Mesendoderm (in vitro differentiated cells): ENCODE results near the gene CTNND2.
"Not testable (repeated sequence)": the region's sequence is repeated elsewhere in the genome, so short reads cannot be mapped to it uniquely, and the experiment has no call there.

Experiments
- DNase-seq: peaks from one replicate; pipeline ENCODE4 v3.0.0; 2013
- H2AK5ac ChIP-seq: 2 replicates; pipeline ENCODE4 v1.6.1; 2013; ENCODE audit warnings: low read length, inconsistent platforms
- H2BK120ac ChIP-seq: 2 replicates; pipeline ENCODE4 v1.6.1; 2013; ENCODE audit warnings: low read depth, mild to moderate bottlenecking, low read length, moderate library complexity, mixed read lengths
- H2BK15ac ChIP-seq: replicated peaks from 2 replicates; pipeline ENCODE4 v1.6.1; 2013; ENCODE audit warnings: low read depth, mild to moderate bottlenecking, moderate library complexity
- H2BK5ac ChIP-seq: 2 replicates; pipeline ENCODE4 v1.6.1; 2013; ENCODE audit warnings: low read length, inconsistent platforms
- H3K18ac ChIP-seq: 2 replicates; pipeline ENCODE4 v1.6.1; 2013; ENCODE audit warnings: mild to moderate bottlenecking, low read length, mixed read lengths
- H3K23ac ChIP-seq: one replicate; pipeline ENCODE4 v1.6.1; 2013; ENCODE audit warnings: low read length
- H3K27ac ChIP-seq: 2 replicates; pipeline ENCODE4 v1.5.1; 2013; ENCODE audit warnings: low read depth, mild to moderate bottlenecking, inconsistent platforms, low read length, moderate library complexity
- H3K27me3 ChIP-seq: 2 replicates; pipeline ENCODE4 v1.6.1; 2013; ENCODE audit warnings: low read length, control low read depth, mild to moderate bottlenecking, inconsistent platforms; ENCODE audit not compliant: insufficient read depth, poor library complexity
- H3K36me3 ChIP-seq: 2 replicates; pipeline ENCODE4 v1.6.1; 2013; ENCODE audit warnings: low read length, inconsistent platforms; ENCODE audit not compliant: control insufficient read depth, insufficient read depth
- H3K4ac ChIP-seq: one replicate; pipeline ENCODE4 v1.6.1; 2013; ENCODE audit warnings: low read depth, mild to moderate bottlenecking, low read length, moderate library complexity
- H3K4me1 ChIP-seq: 2 replicates; pipeline ENCODE4 v1.6.1; 2013; ENCODE audit warnings: low read depth, low read length, inconsistent platforms; ENCODE audit not compliant: control insufficient read depth
- H3K4me2 ChIP-seq: 2 replicates; pipeline ENCODE4 v1.6.1; 2013; ENCODE audit warnings: low read length
- H3K4me3 ChIP-seq: 2 replicates; pipeline ENCODE4 v1.5.1; 2013; ENCODE audit warnings: mild to moderate bottlenecking, low read length
- H3K56ac ChIP-seq: one replicate; pipeline ENCODE4 v1.6.1; 2013; ENCODE audit warnings: low read length
- H3K79me1 ChIP-seq: 2 replicates; pipeline ENCODE4 v1.6.1; 2013; ENCODE audit warnings: low read length, inconsistent platforms
- H3K79me2 ChIP-seq: 2 replicates; pipeline ENCODE4 v1.6.1; 2013; ENCODE audit warnings: mild to moderate bottlenecking, low read length; ENCODE audit not compliant: control insufficient read depth, insufficient read depth
- H3K9ac ChIP-seq: 2 replicates; pipeline ENCODE4 v1.6.1; 2013; ENCODE audit warnings: low read length, inconsistent platforms
- H4K5ac ChIP-seq: one replicate; pipeline ENCODE4 v1.6.1; 2013; ENCODE audit warnings: low read length
- H4K8ac ChIP-seq: one replicate; pipeline ENCODE4 v1.6.1; 2013; ENCODE audit warnings: low read depth, mild to moderate bottlenecking, control low read depth, low read length, moderate library complexity
- WGBS: extraction: QIAGEN DNeasy Blood & Tissue Kit; methylation state at CpG from one replicate; pipeline ENCODE4 v1.1.7; 2013; ENCODE audit warnings: low lambda C conversion rate, missing lambda C conversion rate; ENCODE audit not compliant: insufficient coverage; ENCODE audit errors: extremely low coverage; 5-methylcytosine and 5-hydroxymethylcytosine counted together

The CTNND2 gene

DNA sequence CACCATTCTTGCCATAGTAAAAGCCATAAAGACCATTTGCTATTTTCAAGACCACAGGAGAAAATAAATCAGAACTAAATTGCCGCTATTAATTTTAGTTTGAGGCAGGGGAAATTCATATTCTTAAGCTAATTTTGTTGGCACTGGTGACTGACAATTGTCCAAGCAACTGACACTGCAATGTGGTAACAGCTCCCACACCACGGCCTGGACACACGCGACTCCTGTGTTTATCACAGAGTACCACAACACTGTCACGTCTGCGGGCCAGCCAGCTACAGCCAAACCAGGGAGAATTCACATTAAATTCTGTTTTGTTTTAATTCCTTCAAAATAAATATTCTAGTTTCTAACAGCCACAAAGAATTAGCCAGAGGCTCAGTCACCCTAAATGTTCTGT is 481.9 kb downstream of the CTNND2 start:
- Histone ChIP-seq H3K79me2 (no peaks in the 10 kb centered on the region), H2BK5ac (no peak overlapping the region), H3K27ac (no peak overlapping the region), H3K4me2 (no peak overlapping the region), H2BK15ac (no peak overlapping the region), H3K4ac (no peak overlapping the region), H3K27me3 (no peaks in the 10 kb centered on the region), H4K5ac (no peak overlapping the region), H3K23ac (no peak overlapping the region), H3K36me3 (no peaks in the 10 kb centered on the region), H2AK5ac (no peak overlapping the region), H2BK120ac (no peak overlapping the region), H3K4me1 (no peaks in the 10 kb centered on the region), H3K56ac (no peak overlapping the region), H3K9ac (no peak overlapping the region), H3K18ac (no peak overlapping the region), H4K8ac (no peak overlapping the region), H3K4me3 (no peak overlapping the region), H3K79me1 (no peaks in the 10 kb centered on the region)
- DNase-seq: no peak
- no CpG with 5 or more reads among the region's 6 CpGs for WGBS

DNA sequence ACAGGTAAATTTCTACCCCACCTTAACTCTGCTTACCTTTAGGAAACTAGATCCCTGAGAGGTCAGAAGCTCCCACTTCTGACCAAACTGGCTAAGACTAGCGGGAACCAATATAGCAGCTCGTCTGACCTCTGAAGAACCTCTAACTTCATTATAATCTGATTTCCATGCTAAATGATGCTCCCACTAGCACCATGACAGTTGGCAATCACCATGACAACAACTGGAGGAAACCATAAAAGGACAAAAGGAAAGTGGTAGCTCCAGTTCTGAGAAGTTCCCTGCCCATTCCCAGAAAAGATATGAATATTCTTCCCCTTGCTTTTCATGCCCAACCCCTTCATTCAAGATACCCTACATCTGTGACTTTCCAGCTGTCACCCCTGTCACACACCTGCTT is 483.3 kb downstream of the CTNND2 start:
- H3K27me3 ChIP-seq: no peaks in the 10 kb centered on the region
- H4K8ac ChIP-seq: no peak overlapping the region
- no peak overlapping the region for H3K27ac ChIP-seq
- no peak overlapping the region for H3K56ac ChIP-seq
- WGBS: no CpG with 5 or more reads among the region's 2 CpGs
- H4K5ac ChIP-seq: no peak overlapping the region
- no peak overlapping the region for H2BK15ac ChIP-seq
- H3K9ac ChIP-seq: no peak overlapping the region
- no peaks in the 10 kb centered on the region for H3K4me1 ChIP-seq
- H3K23ac ChIP-seq: no peak overlapping the region
- H3K79me1 ChIP-seq: no peaks in the 10 kb centered on the region
- no peak for DNase-seq
- H3K18ac ChIP-seq: no peak overlapping the region
- H2AK5ac ChIP-seq: no peak overlapping the region
- H3K4me3 ChIP-seq: no peak overlapping the region
- no peaks in the 10 kb centered on the region for H3K79me2 ChIP-seq
- H3K36me3 ChIP-seq: no peaks in the 10 kb centered on the region
- H2BK120ac ChIP-seq: no peak overlapping the region
- no peak overlapping the region for H2BK5ac ChIP-seq
- no peak overlapping the region for H3K4me2 ChIP-seq
- H3K4ac ChIP-seq: no peak overlapping the region

DNA sequence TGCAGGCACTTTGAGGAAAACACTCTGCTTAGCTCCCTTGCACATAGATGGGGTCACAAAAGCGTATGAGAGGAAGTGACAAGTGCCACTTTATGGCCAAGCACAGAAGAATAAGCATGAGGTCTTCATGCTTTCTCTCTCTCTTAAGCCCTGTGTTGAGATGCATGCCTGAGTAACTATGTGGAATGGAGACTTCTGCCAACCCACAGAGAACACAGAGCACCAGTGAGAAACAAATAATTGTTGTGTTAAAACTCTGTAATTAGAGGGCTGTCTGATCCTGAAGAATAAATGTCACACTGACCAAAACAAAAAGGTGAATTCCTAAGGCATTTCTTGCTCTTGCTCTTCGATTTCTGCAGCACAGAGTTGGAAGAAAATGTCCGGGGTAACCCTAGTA is 488.5 kb downstream of the CTNND2 start:
- H4K5ac ChIP-seq: no peak overlapping the region
- no peak overlapping the region for H3K56ac ChIP-seq
- H3K4me3 ChIP-seq: no peak overlapping the region
- H2AK5ac ChIP-seq: no peak overlapping the region
- no peak overlapping the region for H4K8ac ChIP-seq
- H2BK15ac ChIP-seq: no peak overlapping the region
- H3K18ac ChIP-seq: no peak overlapping the region
- no peak overlapping the region for H3K27ac ChIP-seq
- H3K9ac ChIP-seq: no peak overlapping the region
- H2BK120ac ChIP-seq: no peak overlapping the region
- no peaks in the 10 kb centered on the region for H3K79me1 ChIP-seq
- H3K23ac ChIP-seq: no peak overlapping the region
- no peaks in the 10 kb centered on the region for H3K27me3 ChIP-seq
- H3K36me3 ChIP-seq: no peaks in the 10 kb centered on the region
- DNase-seq: no peak
- H3K4me2 ChIP-seq: no peak overlapping the region
- H3K4me1 ChIP-seq: no peaks in the 10 kb centered on the region
- H3K4ac ChIP-seq: no peak overlapping the region
- no peak overlapping the region for H2BK5ac ChIP-seq
- H3K79me2 ChIP-seq: no peaks in the 10 kb centered on the region
- no CpG with 5 or more reads among the region's 3 CpGs for WGBS

DNA sequence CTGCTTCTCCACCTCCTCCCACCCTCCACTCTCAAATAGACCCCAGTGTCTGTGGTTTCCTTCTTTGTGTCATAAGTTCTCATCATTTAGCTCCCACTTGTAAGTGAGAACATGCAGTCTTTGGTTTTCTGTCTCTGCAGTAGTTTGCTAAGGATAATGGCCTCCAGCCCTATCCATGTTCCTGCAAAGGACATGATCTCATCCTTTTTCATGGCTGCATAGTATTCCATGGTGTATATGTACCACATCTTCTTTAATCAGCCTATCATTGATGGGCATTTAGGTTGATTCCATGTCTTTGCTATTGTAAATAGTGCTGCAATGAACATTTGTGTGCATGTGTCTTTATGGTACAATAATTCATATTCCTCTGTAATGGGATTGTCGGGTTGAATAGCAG is 489.5 kb downstream of the CTNND2 start:
- H3K4me1 ChIP-seq, H3K27me3 ChIP-seq, H3K4me2 ChIP-seq, H2AK5ac ChIP-seq, H3K56ac ChIP-seq, H2BK15ac ChIP-seq, H3K79me2 ChIP-seq, H3K79me1 ChIP-seq, H3K27ac ChIP-seq, H3K9ac ChIP-seq, DNase-seq, H4K8ac ChIP-seq, H4K5ac ChIP-seq, H3K4me3 ChIP-seq, H3K36me3 ChIP-seq, H3K23ac ChIP-seq, H3K18ac ChIP-seq, H2BK120ac ChIP-seq, H2BK5ac ChIP-seq, H3K4ac ChIP-seq: not testable (repeated sequence)
- no CpG with 5 or more reads among the region's 1 CpG for WGBS

DNA sequence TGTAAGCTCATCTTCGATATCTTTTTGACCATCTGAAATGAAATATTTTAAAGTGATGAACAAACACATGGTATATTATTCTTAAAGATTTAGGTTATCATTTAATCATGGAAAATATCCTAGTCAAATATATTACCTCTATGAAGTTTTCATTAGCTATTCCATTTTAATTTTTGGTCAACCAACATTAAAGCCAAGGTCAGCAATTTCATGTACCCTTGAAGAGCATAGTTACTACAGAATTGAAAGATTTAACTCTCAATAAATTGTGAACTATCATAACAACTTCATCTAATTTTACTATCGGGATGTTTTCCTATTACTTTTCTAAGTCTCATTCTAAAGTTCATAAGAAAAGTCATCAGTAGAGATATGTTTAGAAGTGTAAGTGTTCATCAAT is 492.6 kb downstream of the CTNND2 start:
- H3K36me3 ChIP-seq: no peaks in the 10 kb centered on the region
- no peaks in the 10 kb centered on the region for H3K4me1 ChIP-seq
- no peaks in the 10 kb centered on the region for H3K79me2 ChIP-seq
- no peak overlapping the region for H3K4me2 ChIP-seq
- H3K79me1 ChIP-seq: no peaks in the 10 kb centered on the region
- no peak overlapping the region for H3K56ac ChIP-seq
- no peak overlapping the region for H2BK5ac ChIP-seq
- H2BK15ac ChIP-seq: no peak overlapping the region
- no peak overlapping the region for H4K5ac ChIP-seq
- no peak overlapping the region for H4K8ac ChIP-seq
- WGBS: no CpG with 5 or more reads among the region's 2 CpGs
- no peaks in the 10 kb centered on the region for H3K27me3 ChIP-seq
- no peak overlapping the region for H3K18ac ChIP-seq
- no peak overlapping the region for H2AK5ac ChIP-seq
- DNase-seq: no peak
- H3K4ac ChIP-seq: no peak overlapping the region
- H2BK120ac ChIP-seq: no peak overlapping the region
- no peak overlapping the region for H3K9ac ChIP-seq
- H3K27ac ChIP-seq: no peak overlapping the region
- H3K4me3 ChIP-seq: no peak overlapping the region
- H3K23ac ChIP-seq: no peak overlapping the region

DNA sequence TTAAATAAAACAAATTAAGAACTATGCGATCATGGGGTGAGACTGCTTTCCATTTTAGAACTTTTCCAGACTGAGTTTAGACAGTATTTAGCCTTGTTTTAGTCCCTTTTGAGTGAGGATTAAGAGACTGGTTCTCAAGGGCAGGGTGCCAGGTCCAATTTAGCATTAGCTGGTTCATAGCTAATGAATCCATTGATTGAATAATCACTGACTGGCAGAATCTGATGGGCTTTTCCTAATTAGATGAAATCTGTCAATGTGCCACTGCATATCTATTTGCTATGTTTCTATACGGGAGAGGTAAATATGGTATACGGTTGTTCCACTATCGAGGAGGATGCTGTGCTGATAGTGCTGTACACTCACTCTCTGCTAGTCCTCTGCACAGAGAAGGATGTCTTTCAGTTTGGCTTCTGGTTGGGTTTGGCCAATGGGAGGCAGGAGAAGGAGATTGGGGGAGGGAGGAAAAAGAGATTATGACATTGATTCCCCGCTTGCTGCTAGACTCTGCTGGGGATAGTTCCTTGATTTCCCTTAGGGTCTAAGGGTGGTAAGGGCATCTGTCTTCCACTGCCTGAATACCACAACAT is 496.6 kb downstream of the CTNND2 start:
- no peaks in the 10 kb centered on the region for H3K27me3 ChIP-seq
- no peak overlapping the region for H2BK5ac ChIP-seq
- H3K4me1 ChIP-seq: no peaks in the 10 kb centered on the region
- no peak overlapping the region for H3K4ac ChIP-seq
- H3K27ac ChIP-seq: no peak overlapping the region
- no peak overlapping the region for H3K23ac ChIP-seq
- no peaks in the 10 kb centered on the region for H3K79me2 ChIP-seq
- DNase-seq: no peak
- no peak overlapping the region for H3K9ac ChIP-seq
- H2AK5ac ChIP-seq: no peak overlapping the region
- H2BK15ac ChIP-seq: no peak overlapping the region
- H3K18ac ChIP-seq: no peak overlapping the region
- H3K4me3 ChIP-seq: no peak overlapping the region
- H3K56ac ChIP-seq: no peak overlapping the region
- H4K8ac ChIP-seq: no peak overlapping the region
- no peaks in the 10 kb centered on the region for H3K36me3 ChIP-seq
- no peak overlapping the region for H2BK120ac ChIP-seq
- no peak overlapping the region for H4K5ac ChIP-seq
- H3K79me1 ChIP-seq: no peaks in the 10 kb centered on the region
- WGBS: no CpG with 5 or more reads among the region's 5 CpGs
- no peak overlapping the region for H3K4me2 ChIP-seq
